Dendritic cell treated with granulocyte-macrophage colony-stimulating factor and Interleukin-4, amounts not matched to agents 40 ng/mL and 50 ng/mL, for 4 days (primary cell): ENCODE results near the gene ATOH1.
A peak's percentile ranks its signal among the peaks of the same experiment; 100 is the strongest.

Source experiments
- H3K27ac Mint-ChIP-seq: one replicate; pipeline ENCODE4 v1.8.0; 2022; ENCODE audit warnings: mild to moderate bottlenecking, mixed read lengths
- H3K27me3 Mint-ChIP-seq: one replicate; pipeline ENCODE4 v1.8.0; 2022; ENCODE audit warnings: mild to moderate bottlenecking, mixed read lengths
- H3K36me3 Mint-ChIP-seq: one replicate; pipeline ENCODE4 v1.8.0; 2022; ENCODE audit warnings: low read depth, mixed read lengths
- H3K4me1 Mint-ChIP-seq: one replicate; pipeline ENCODE4 v1.8.0; 2022; ENCODE audit warnings: low read depth, mixed read lengths
- H3K4me3 Mint-ChIP-seq: one replicate; pipeline ENCODE4 v1.8.0; 2022; ENCODE audit warnings: mild to moderate bottlenecking, moderate library complexity, mixed read lengths
- H3K9me3 Mint-ChIP-seq: one replicate; pipeline ENCODE4 v1.8.0; 2022; ENCODE audit warnings: mixed read lengths
- intact Hi-C: fragments of 100-400 bp; cut with micrococcal nuclease; formaldehyde crosslinking; loops from one replicate; pipeline ENCODE4 v1.15.0; 2022

ATOH1 gene

GRCh38 chr4:93828332-93828994, at the start of gene ATOH1:
ATOH1 (plus strand) TSS chr4:93828753; CDS start chr4:93828927, 174 bp downstream.
- H3K36me3 Mint-ChIP-seq = no peaks in the 10 kb centered on the region
- peaks cover 82% of the 10 kb centered on the region for H3K27me3 Mint-ChIP-seq
- H3K4me1 Mint-ChIP-seq = peaks cover 23% of the 10 kb centered on the region
- no peak within 1 kb of the TSS for H3K27ac Mint-ChIP-seq
- no peaks in the 10 kb centered on the region for H3K9me3 Mint-ChIP-seq
- peak within 1 kb of the TSS; percentile 70 for H3K4me3 Mint-ChIP-seq
- intact Hi-C loops = no loop called here

GRCh38 chr4:93779228-93779627, 49.3 kb upstream of the ATOH1 start:
- Mint-ChIP-seq H3K4me3 (no peak overlapping the region), H3K9me3 (no peaks in the 10 kb centered on the region), H3K36me3 (no peaks in the 10 kb centered on the region), H3K4me1 (no peaks in the 10 kb centered on the region), H3K27me3 (no peaks in the 10 kb centered on the region), H3K27ac (no peak overlapping the region)
- intact Hi-C loops = no loop called here

GRCh38 chr4:93780080-93780479, 48.5 kb upstream of the ATOH1 start:
- no peaks in the 10 kb centered on the region for H3K4me1 Mint-ChIP-seq
- no peaks in the 10 kb centered on the region for H3K27me3 Mint-ChIP-seq
- H3K4me3 Mint-ChIP-seq = no peak overlapping the region

GRCh38 chr4:93781198-93781597, 47.4 kb upstream of the ATOH1 start:
- no peaks in the 10 kb centered on the region for H3K36me3 Mint-ChIP-seq
- H3K4me3 Mint-ChIP-seq = no peak overlapping the region
- no peaks in the 10 kb centered on the region for H3K9me3 Mint-ChIP-seq
- H3K27me3 Mint-ChIP-seq = no peaks in the 10 kb centered on the region
- no peaks in the 10 kb centered on the region for H3K4me1 Mint-ChIP-seq
- intact Hi-C loops = no loop called here
- H3K27ac Mint-ChIP-seq = no peak overlapping the region

More at GRCh38 chr4:93780080-93780479, 48.5 kb upstream of the ATOH1 start:
- no peaks in the 10 kb centered on the region for H3K36me3 Mint-ChIP-seq
- H3K9me3 Mint-ChIP-seq = no peaks in the 10 kb centered on the region
- intact Hi-C loops = no loop called here
- H3K27ac Mint-ChIP-seq = no peak overlapping the region

GRCh38 chr4:93786149-93786548, 42.4 kb upstream of the ATOH1 start:
- intact Hi-C loops = no loop called here
- H3K4me1 Mint-ChIP-seq = no peaks in the 10 kb centered on the region
- no peaks in the 10 kb centered on the region for H3K36me3 Mint-ChIP-seq
- H3K4me3 Mint-ChIP-seq = no peak overlapping the region
- H3K27me3 Mint-ChIP-seq = no peaks in the 10 kb centered on the region
- H3K27ac Mint-ChIP-seq = no peak overlapping the region
- no peaks in the 10 kb centered on the region for H3K9me3 Mint-ChIP-seq

GRCh38 chr4:93788712-93789111, 39.8 kb upstream of the ATOH1 start:
- Mint-ChIP-seq H3K4me3 (no peak overlapping the region), H3K9me3 (no peaks in the 10 kb centered on the region), H3K36me3 (no peaks in the 10 kb centered on the region), H3K27ac (no peak overlapping the region), H3K27me3 (no peaks in the 10 kb centered on the region), H3K4me1 (no peaks in the 10 kb centered on the region)
- intact Hi-C loops = no loop called here

- H3K9me3 Mint-ChIP-seq = no peaks in the 10 kb centered on the region
- peaks cover 1% of the 10 kb centered on the region for H3K27me3 Mint-ChIP-seq
- no peak overlapping the region for H3K27ac Mint-ChIP-seq
- H3K36me3 Mint-ChIP-seq = no peaks in the 10 kb centered on the region
- intact Hi-C loops = loop anchor here (1.0 to 10.0 kb wide), 4 partner anchors 336 to 599 kb away; no protein-coding TSS in a partner anchor
- no peaks in the 10 kb centered on the region for H3K4me1 Mint-ChIP-seq
- H3K4me3 Mint-ChIP-seq = no peak overlapping the region
Observed at GRCh38 chr4:93791570-93792195, 36.9 kb upstream of the ATOH1 start.

GRCh38 chr4:93802045-93802444, 26.5 kb upstream of the ATOH1 start:
- Mint-ChIP-seq H3K4me3 (no peak overlapping the region), H3K36me3 (no peaks in the 10 kb centered on the region), H3K9me3 (no peaks in the 10 kb centered on the region), H3K27ac (no peak overlapping the region), H3K27me3 (peaks cover 2% of the 10 kb centered on the region), H3K4me1 (no peaks in the 10 kb centered on the region)
- intact Hi-C loops = no loop called here

GRCh38 chr4:93809773-93810172, 18.8 kb upstream of the ATOH1 start:
- intact Hi-C loops = no loop called here
- Mint-ChIP-seq H3K27me3 (peaks cover 2% of the 10 kb centered on the region), H3K27ac (no peak overlapping the region), H3K4me1 (no peaks in the 10 kb centered on the region), H3K9me3 (peaks cover 2% of the 10 kb centered on the region), H3K4me3 (no peak overlapping the region), H3K36me3 (no peaks in the 10 kb centered on the region)

- Mint-ChIP-seq H3K36me3 (no peaks in the 10 kb centered on the region), H3K4me1 (no peaks in the 10 kb centered on the region), H3K4me3 (no peak overlapping the region), H3K27ac (no peak overlapping the region), H3K27me3 (peaks cover 2% of the 10 kb centered on the region), H3K9me3 (peaks cover 9% of the 10 kb centered on the region)
- intact Hi-C loops = no loop called here
Observed at GRCh38 chr4:93810340-93810992, 18.1 kb upstream of the ATOH1 start.

- H3K27me3 Mint-ChIP-seq = peaks cover 2% of the 10 kb centered on the region
- no peaks in the 10 kb centered on the region for H3K36me3 Mint-ChIP-seq
- H3K9me3 Mint-ChIP-seq = peaks cover 16% of the 10 kb centered on the region
- H3K4me1 Mint-ChIP-seq = no peaks in the 10 kb centered on the region
- intact Hi-C loops = no loop called here
- H3K27ac Mint-ChIP-seq = no peak overlapping the region
- no peak overlapping the region for H3K4me3 Mint-ChIP-seq
Observed at GRCh38 chr4:93813092-93813491, 15.5 kb upstream of the ATOH1 start.

GRCh38 chr4:93814141-93814540, 14.4 kb upstream of the ATOH1 start:
- Mint-ChIP-seq H3K4me1 (no peaks in the 10 kb centered on the region), H3K9me3 (peaks cover 16% of the 10 kb centered on the region), H3K27me3 (peaks cover 3% of the 10 kb centered on the region), H3K36me3 (no peaks in the 10 kb centered on the region), H3K4me3 (no peak overlapping the region), H3K27ac (no peak overlapping the region)
- intact Hi-C loops = no loop called here

GRCh38 chr4:93814722-93815121, 13.8 kb upstream of the ATOH1 start:
- no peak overlapping the region for H3K27ac Mint-ChIP-seq
- no peaks in the 10 kb centered on the region for H3K4me1 Mint-ChIP-seq
- peaks cover 5% of the 10 kb centered on the region for H3K27me3 Mint-ChIP-seq
- intact Hi-C loops = no loop called here
- H3K36me3 Mint-ChIP-seq = no peaks in the 10 kb centered on the region
- H3K9me3 Mint-ChIP-seq = peaks cover 16% of the 10 kb centered on the region
- H3K4me3 Mint-ChIP-seq = no peak overlapping the region

GRCh38 chr4:93825551-93826216, 2.9 kb upstream of the ATOH1 start:
- Mint-ChIP-seq H3K27me3 (peaks cover 59% of the 10 kb centered on the region), H3K36me3 (no peaks in the 10 kb centered on the region), H3K27ac (no peak overlapping the region), H3K9me3 (no peaks in the 10 kb centered on the region), H3K4me3 (no peak overlapping the region), H3K4me1 (peaks cover 23% of the 10 kb centered on the region)
- intact Hi-C loops = no loop called here
